Measurements from ENCODE around the gene DNM1. TPM values are rescaled to one million over a fixed set of nuclear protein-coding genes. Genes with fewer than 3 reads are reported as not detected.

DNM1 gene
- total and polyA plus RNA-seq, 2 of the 8 experiments (the other 6 are each of a cell fraction or from before 2014, with no cell fraction given): 34.3 to 62.7 TPM

- no peak overlapping the region for H4K8ac ChIP-seq (ENCODE audit: extremely low read depth, insufficient read depth, low read length)
- no peaks in the 10 kb centered on the region for H3K23me2 ChIP-seq (ENCODE audit: low read depth, low read length)
- no peak overlapping the region for H3K9ac ChIP-seq (replicated peaks in 1 of 4; ENCODE audit: extremely low read depth in 1 of 4, low read depth in 3 of 4, low read length in 3 of 4)
- H3K4me2 ChIP-seq (ENCODE audit: insufficient read depth in 1 of 2, low read depth in 2 of 2, low read length in 2 of 2): no peak overlapping the region
- no peak overlapping the region for H3K4ac ChIP-seq (replicated peaks; ENCODE audit: insufficient read length, low read depth, low read length)
- POLR2A ChIA-PET (ENCODE audit: partially characterized antibody): interaction anchor here (2.2 kb wide), 1 partner anchor 11 kb away, joined by 5 read pairs; no protein-coding TSS in a partner anchor
- DNase-seq (ENCODE audit: low read depth in 1 of 2, low spot score in 2 of 2) (no peak), FAIRE-seq (no peak)
- no peak overlapping the region for H3K56ac ChIP-seq (replicated peaks; ENCODE audit: insufficient read length, low read depth, low read length)
- H3K9me3 ChIP-seq (ENCODE audit: insufficient read depth in 2 of 2, low read depth in 1 of 2, low read length in 1 of 2): no peaks in the 10 kb centered on the region
- H2AK5ac ChIP-seq (ENCODE audit: low read depth, low read length): no peak overlapping the region
- no peak overlapping the region for H3K23ac ChIP-seq (ENCODE audit: insufficient read length)
- peaks cover 0 to 3% (median 0%) of the 10 kb centered on the region in 4 experiments; a peak in 1 of 7 replicates for H3K27me3 ChIP-seq (replicated peaks in 1 of 4; ENCODE audit: control insufficient read depth in 3 of 4, extremely low read depth in 1 of 4, insufficient read depth in 3 of 4, low read length in 3 of 4)
- no peak overlapping the region for H3K18ac ChIP-seq (ENCODE audit: extremely low read depth, low read length)
- H4K91ac ChIP-seq (replicated peaks; ENCODE audit: insufficient read length, low read length): no peak overlapping the region
- H3K36me3 ChIP-seq (ENCODE audit: control insufficient read depth in 2 of 4, insufficient read depth in 4 of 4, low read length in 3 of 4): peaks cover 3 to 34% (median 10%) of the 10 kb centered on the region in 4 experiments; a peak in 6 of 8 replicates
- H3K14ac ChIP-seq (ENCODE audit: insufficient read length): no peak overlapping the region
- H2BK15ac ChIP-seq (ENCODE audit: low read length): no peak overlapping the region
- no peak overlapping the region for H2BK5ac ChIP-seq (ENCODE audit: low read depth, low read length)
- no peak overlapping the region for H3K4me3 ChIP-seq (ENCODE audit: extremely low read depth in 1 of 4, insufficient read depth in 2 of 4, low read depth in 3 of 4, low read length in 4 of 4)
- no peak overlapping the region for H4K5ac ChIP-seq (ENCODE audit: insufficient read length, low read depth, low read length)
- CTCF ChIA-PET (ENCODE audit: partially characterized antibody): no interaction called here
- peaks cover 0 to 5% of the 10 kb centered on the region in 2 experiments for H4K20me1 ChIP-seq (replicated peaks in 1 of 2; ENCODE audit: control insufficient read depth in 1 of 2, insufficient read depth in 2 of 2, low read length in 2 of 2)
- H2BK120ac ChIP-seq (replicated peaks; ENCODE audit: low read depth, low read length): no peak overlapping the region
- H2BK20ac ChIP-seq (ENCODE audit: low read length): no peak overlapping the region
- WGBS, 2 experiments (ENCODE audit: extremely low coverage in 1 of 2, insufficient coverage in 1 of 2, insufficient read length in 1 of 2, insufficient replicate concordance in 2 of 2, low coverage in 1 of 2, low lambda C conversion rate in 2 of 2, missing lambda C conversion rate in 1 of 2): 96% methylated on average over 10 of the region's 10 CpGs; no CpG with 5 or more reads in 1 of the 2 experiments
- H3K79me1 ChIP-seq (ENCODE audit: low read depth, low read length): no peaks in the 10 kb centered on the region
- no peak overlapping the region for H2AFZ ChIP-seq (ENCODE audit: low read length)
- H3K79me2 ChIP-seq (ENCODE audit: control insufficient read depth in 1 of 2, insufficient read depth in 2 of 2, low read length in 2 of 2): no peaks in the 10 kb centered on the region
- no peak overlapping the region for H3K27ac ChIP-seq (ENCODE audit: low read depth, low read length)
- no peak overlapping the region for H2BK12ac ChIP-seq (ENCODE audit: low read depth, low read length)
- no peaks in the 10 kb centered on the region for H3K4me1 ChIP-seq (replicated peaks in 1 of 4; ENCODE audit: control insufficient read depth in 3 of 4, insufficient read depth in 4 of 4, low read length in 3 of 4)
Observed at GRCh38 chr9:128265348-128265847, 62.2 kb downstream of the DNM1 start.
